OCI-LY7 (cell line): Measurements from ENCODE around the gene PGP.

Source experiments
- EZH2phosphoT487 ChIP-seq: fragments of 200-600 bp; sonication (generic); IDR thresholded peaks from 2 replicates; pipeline ENCODE4 v1.6.1; 2018; ENCODE audit warnings: low read depth, borderline replicate concordance, mild to moderate bottlenecking, mixed run types, antibody characterized with exemption, low read length, moderate library complexity, mixed read lengths
- TF ChIP-seq, protein P1 (sequence below): fragments of 200-600 bp; sonication (generic); conservative IDR thresholded peaks from 2 replicates; pipeline ENCODE4 v1.5.1; 2014; ENCODE audit warnings: mild to moderate bottlenecking, antibody characterized with exemption, low read length, moderate library complexity, mixed read lengths

DNA sequence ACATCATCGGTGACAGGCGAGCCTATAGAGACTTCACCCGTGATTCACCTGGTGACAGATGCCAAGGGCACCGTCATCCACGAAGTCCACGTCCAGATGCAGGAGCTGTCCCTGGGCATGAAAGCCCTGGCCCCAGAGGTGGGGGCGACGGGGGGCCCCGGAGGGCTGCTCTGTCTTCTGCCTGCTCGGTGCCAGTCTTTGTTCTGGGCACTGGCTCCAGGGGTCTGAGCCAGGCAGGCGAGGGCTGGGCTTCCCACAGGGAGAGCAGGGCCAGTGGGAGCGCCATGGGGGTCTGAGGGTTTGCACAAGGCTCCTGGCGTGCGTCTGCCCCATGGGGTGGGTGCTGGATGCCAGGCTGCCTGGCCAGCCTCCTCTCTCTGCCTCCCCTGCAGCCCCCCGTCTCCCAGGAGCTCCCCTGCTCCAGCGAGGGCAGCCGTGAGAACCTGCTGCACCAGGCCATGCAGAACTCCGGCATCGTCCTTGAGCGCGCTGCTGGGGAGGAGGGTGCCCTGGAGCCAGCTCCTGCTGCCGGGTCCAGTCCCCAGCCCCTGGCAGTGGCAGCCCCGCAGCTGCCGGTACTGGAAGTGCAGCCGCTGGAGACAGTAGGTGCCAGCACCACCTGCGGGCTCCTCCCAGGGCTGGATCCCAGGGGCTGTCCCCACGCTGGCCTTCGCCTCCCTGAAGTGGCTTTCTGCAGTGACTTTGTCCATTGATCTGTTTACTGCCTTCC is 18.6 kb upstream of the PGP start:
- TF ChIP-seq, protein P1, sequence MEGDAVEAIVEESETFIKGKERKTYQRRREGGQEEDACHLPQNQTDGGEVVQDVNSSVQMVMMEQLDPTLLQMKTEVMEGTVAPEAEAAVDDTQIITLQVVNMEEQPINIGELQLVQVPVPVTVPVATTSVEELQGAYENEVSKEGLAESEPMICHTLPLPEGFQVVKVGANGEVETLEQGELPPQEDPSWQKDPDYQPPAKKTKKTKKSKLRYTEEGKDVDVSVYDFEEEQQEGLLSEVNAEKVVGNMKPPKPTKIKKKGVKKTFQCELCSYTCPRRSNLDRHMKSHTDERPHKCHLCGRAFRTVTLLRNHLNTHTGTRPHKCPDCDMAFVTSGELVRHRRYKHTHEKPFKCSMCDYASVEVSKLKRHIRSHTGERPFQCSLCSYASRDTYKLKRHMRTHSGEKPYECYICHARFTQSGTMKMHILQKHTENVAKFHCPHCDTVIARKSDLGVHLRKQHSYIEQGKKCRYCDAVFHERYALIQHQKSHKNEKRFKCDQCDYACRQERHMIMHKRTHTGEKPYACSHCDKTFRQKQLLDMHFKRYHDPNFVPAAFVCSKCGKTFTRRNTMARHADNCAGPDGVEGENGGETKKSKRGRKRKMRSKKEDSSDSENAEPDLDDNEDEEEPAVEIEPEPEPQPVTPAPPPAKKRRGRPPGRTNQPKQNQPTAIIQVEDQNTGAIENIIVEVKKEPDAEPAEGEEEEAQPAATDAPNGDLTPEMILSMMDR: no peak
- no peak for TF ChIP-seq EZH2phosphoT487
